Mucosa of descending colon (tissue), 3 donors: ENCODE data around the gene CALML4. TPM values are rescaled to one million over a fixed set of nuclear protein-coding genes. Genes with fewer than 3 reads are reported as not detected.
A peak's percentile ranks its signal among the peaks of the same experiment; 100 is the strongest.

Source experiments
- ATAC-seq: fragments of 200-7000 bp; cut with Tn5 transposase; one replicate; pipeline ENCODE4 v1.9.1; 2020; ENCODE audit warnings: mild to moderate bottlenecking, moderate library complexity
- DNase-seq, 3 donors: peaks; one replicate each; pipeline ENCODE4 v3.0.0-alpha.2; 2020
- H3K36me3 ChIP-seq: fragments of 200-600 bp; one replicate; pipeline ENCODE4 v1.8.0; 2021; ENCODE audit warnings: low read depth, mild to moderate bottlenecking
- H3K4me1 ChIP-seq: fragments of 200-600 bp; one replicate; pipeline ENCODE4 v1.8.0; 2021; ENCODE audit warnings: low read depth, mild to moderate bottlenecking
- H3K4me3 ChIP-seq: fragments of 200-600 bp; one replicate; pipeline ENCODE4 v1.8.0; 2021; ENCODE audit warnings: mild to moderate bottlenecking
- H3K9me3 ChIP-seq: fragments of 200-600 bp; one replicate; pipeline ENCODE4 v1.8.0; 2021; ENCODE audit warnings: mild to moderate bottlenecking
- CTCF ChIP-seq: fragments of 200-600 bp; IDR thresholded peaks from one replicate; pipeline ENCODE4 v1.8.0; 2022; ENCODE audit warnings: antibody characterized with exemption, mild to moderate bottlenecking
- intact Hi-C, 2 donors: fragments of 100-400 bp; cut with DNase I in 1 of 2; cut with micrococcal nuclease in 1 of 2; formaldehyde crosslinking; loops; one replicate each; pipeline versions ENCODE4 v1.11.0 to v1.11.1; 2022; cut with DNase I, micrococcal nuclease
- total RNA-seq, 3 donors: library from RNA; stranded (reverse); fragmentation: NEBNext Ultra II Directional in 2 of 3; extraction: Animal tissue kit (Norgen Biotek cat#: 25700) in 2 of 3; gene quantifications; one replicate each; pipeline versions ENCODE4 v1.2.1 to v1.2.4, GENCODE V29; 2021 to 2023
- donor health status: DM: no; HTN: no; CAD: no; lungs with moderate emphysema.
- donor health status: DM: no; HTN: no; CAD: no.
- donor health status: DM: no; HTN: yes; CAD: no.

Gene CALML4
- total RNA-seq, 3 donors from 2014 or later: 50.8 to 122 (median 98.1) TPM

- Histone ChIP-seq H3K9me3 (no peaks in the 10 kb centered on the region), H3K36me3 (no peaks in the 10 kb centered on the region), H3K4me3 (no peak overlapping the region), H3K4me1 (peaks cover 20% of the 10 kb centered on the region)
- DNase-seq: no peak
- no peak for TF ChIP-seq CTCF
- intact Hi-C loops: no loop called here
- ATAC-seq: no peak
These were observed 12.2 kb downstream of the CALML4 start for GRCh38 chr15:68192804-68193486.

GRCh38 chr15:68192117-68192516, 13.0 kb downstream of the CALML4 start:
- DNase-seq: no peak
- peaks cover 22% of the 10 kb centered on the region for H3K4me1 ChIP-seq
- no peak for TF ChIP-seq CTCF
- ATAC-seq: no peak
- H3K36me3 ChIP-seq: no peaks in the 10 kb centered on the region
- intact Hi-C loops: no loop called here
- H3K4me3 ChIP-seq: no peak overlapping the region
- no peaks in the 10 kb centered on the region for H3K9me3 ChIP-seq

GRCh38 chr15:68191555-68191954, 13.6 kb downstream of the CALML4 start:
- DNase-seq: no peak
- Histone ChIP-seq H3K4me1 (peaks cover 26% of the 10 kb centered on the region), H3K4me3 (no peak overlapping the region), H3K9me3 (no peaks in the 10 kb centered on the region), H3K36me3 (no peaks in the 10 kb centered on the region)
- intact Hi-C loops: no loop called here
- no peak for ATAC-seq
- no peak for TF ChIP-seq CTCF

- DNase-seq (no peak), ATAC-seq (no peak)
- no peaks in the 10 kb centered on the region for H3K36me3 ChIP-seq
- H3K4me3 ChIP-seq: no peak overlapping the region
- no peaks in the 10 kb centered on the region for H3K9me3 ChIP-seq
- intact Hi-C loops: no loop called here
- peaks cover 28% of the 10 kb centered on the region for H3K4me1 ChIP-seq
- no peak for TF ChIP-seq CTCF
These were observed 15.1 kb downstream of the CALML4 start for GRCh38 chr15:68190048-68190447.

GRCh38 chr15:68188647-68189046, 16.5 kb downstream of the CALML4 start:
- no peak for TF ChIP-seq CTCF
- DNase-seq (no peak), ATAC-seq (no peak)
- Histone ChIP-seq H3K36me3 (no peaks in the 10 kb centered on the region), H3K9me3 (no peaks in the 10 kb centered on the region), H3K4me1 (peaks cover 28% of the 10 kb centered on the region), H3K4me3 (no peak overlapping the region)
- intact Hi-C loops: no loop called here

GRCh38 chr15:68187559-68187958, 17.6 kb downstream of the CALML4 start:
- H3K9me3 ChIP-seq: no peaks in the 10 kb centered on the region
- peak; percentile 91 for ATAC-seq
- DNase-seq: peak in 2 of 3 donors; percentile 56 to 80
- H3K36me3 ChIP-seq: no peaks in the 10 kb centered on the region
- peaks cover 28% of the 10 kb centered on the region for H3K4me1 ChIP-seq
- intact Hi-C loops: no loop called here
- H3K4me3 ChIP-seq: no peak overlapping the region
- TF ChIP-seq CTCF: no peak
